K562 (cell line): Measurements from ENCODE around the gene ACE. TPM values are rescaled to one million over a fixed set of nuclear protein-coding genes. Genes with fewer than 3 reads are reported as not detected.

ENCODE experiments used
- ATAC-seq: fragments of 200-7000 bp; cut with Tn5 transposase; 3 replicates; pipeline ENCODE4 v1.9.1; 2020; ENCODE audit warnings: moderate library complexity
- BruUV-seq: library from RNA; stranded (reverse); fragments of 400-500 nt; replicated peaks from 2 replicates; lab custom pipeline; 2021; lab: Mats Ljungman, UMichigan
- CTCF ChIA-PET: fragments of 300-600 bp; formaldehyde crosslinking; extraction: SDS; loops from one replicate; lab custom pipeline; 2021; ENCODE audit warnings: low intra/inter-chr PET ratio; lab: Yijun Ruan, JAX
- POLR2A ChIA-PET: fragments of 300-600, 350-650 bp; sonication (Branson Sonifier 250); formaldehyde crosslinking; extraction: SDS; loops from one replicate; lab custom pipeline; 2021; ENCODE audit warnings: antibody characterized with exemption, inconsistent platforms; lab: Yijun Ruan, JAX
- DNase-seq, 4 experiments: peaks; one replicate each; pipeline versions ENCODE4 v3.0.0 to v3.0.0-alpha.2; 2011 to 2018; ENCODE audit warnings: low spot score in 3 of 4, mixed read lengths in 3 of 4; ENCODE audit errors: extremely low read depth in 1 of 4
- FAIRE-seq: peaks from 2 replicates; lab custom pipeline; 2011; peaks lifted over from hg19 to GRCh38; lab: Jason Lieb, UNC
- H2AFZ ChIP-seq: 2 replicates; pipeline ENCODE4 v1.6.0; 2011; ENCODE audit warnings: low read depth, low read length, control low read depth, inconsistent platforms
- H3K27ac ChIP-seq: fragments of 200-600 bp; 3 replicates; pipeline ENCODE4 v1.8.0; 2011; ENCODE audit warnings: low read depth, mild to moderate bottlenecking, control low read depth, inconsistent platforms, low read length, moderate library complexity, mixed read lengths; ENCODE audit errors: extremely low read depth
- H3K27me3 ChIP-seq, 2 experiments: fragments of 300-600 bp in 1 of 2; 2 replicates in 1 of 2; 3 replicates in 1 of 2; pipeline versions ENCODE4 v1.6.0 to v1.8.0; 2011; ENCODE audit warnings: inconsistent platforms in 2 of 2, low read length in 2 of 2, mild to moderate bottlenecking in 1 of 2, mixed read lengths in 1 of 2, moderate library complexity in 1 of 2; ENCODE audit not compliant: control insufficient read depth in 2 of 2, insufficient read depth in 2 of 2
- H3K36me3 ChIP-seq: fragments of 300-600 bp; 3 replicates; pipeline ENCODE4 v1.8.0; 2011; ENCODE audit warnings: mild to moderate bottlenecking, low read length, inconsistent platforms; ENCODE audit not compliant: control insufficient read depth, insufficient read depth
- H3K4me1 ChIP-seq, 2 experiments: fragments of 200-600 bp in 1 of 2; replicated peaks in 1 of 2; 2 replicates in 1 of 2; 3 replicates in 1 of 2; pipeline versions ENCODE4 v1.5.1 to v1.8.0; 2011; ENCODE audit warnings: inconsistent platforms in 2 of 2, low read length in 2 of 2, mild to moderate bottlenecking in 1 of 2, mixed read lengths in 1 of 2, moderate library complexity in 1 of 2; ENCODE audit not compliant: control insufficient read depth in 2 of 2, insufficient read depth in 2 of 2
- H3K4me2 ChIP-seq: 2 replicates; pipeline ENCODE4 v1.6.1; 2011; ENCODE audit warnings: low read length, control low read depth, inconsistent platforms, mixed read lengths; ENCODE audit not compliant: insufficient read depth
- H3K4me3 ChIP-seq: fragments of 200-600 bp; sonication (generic), shearing (Covaris generic); 2 replicates; pipeline ENCODE4 v1.5.1; 2016; ENCODE audit warnings: control low read depth, inconsistent platforms
- H3K79me2 ChIP-seq: fragments of 200-600 bp; 3 replicates; pipeline ENCODE4 v1.8.0; 2011; ENCODE audit warnings: low read length, inconsistent platforms; ENCODE audit not compliant: control insufficient read depth, insufficient read depth
- H3K9ac ChIP-seq, 2 experiments: 2 replicates each; pipeline versions ENCODE4 v1.6.0 to v1.6.1; 2011; ENCODE audit warnings: low read depth in 2 of 2, low read length in 2 of 2, control low read depth in 1 of 2, inconsistent platforms in 1 of 2, mild to moderate bottlenecking in 1 of 2, mixed read lengths in 1 of 2; ENCODE audit not compliant: insufficient read depth in 1 of 2
- H3K9me1 ChIP-seq: one replicate; pipeline ENCODE4 v1.6.0; 2011; ENCODE audit warnings: inconsistent platforms, mild to moderate bottlenecking, low read length, moderate library complexity; ENCODE audit not compliant: control insufficient read depth, insufficient read depth
- H3K9me3 ChIP-seq: replicated peaks from 2 replicates; pipeline ENCODE4 v1.5.1; 2011; ENCODE audit warnings: low read depth, low read length, inconsistent platforms; ENCODE audit not compliant: control insufficient read depth, insufficient read depth
- H4K20me1 ChIP-seq: replicated peaks from 2 replicates; pipeline ENCODE4 v1.6.1; 2011; ENCODE audit warnings: low read length, inconsistent platforms, mixed read lengths; ENCODE audit not compliant: control insufficient read depth, insufficient read depth
- NFIC ChIP-seq: fragments of 450-650 bp; IDR thresholded peaks from 2 replicates; pipeline ENCODE4 v1.6.1; 2017; ENCODE audit warnings: mild to moderate bottlenecking, inconsistent platforms
- PHB2 ChIP-seq: fragments of 450-650 bp; IDR thresholded peaks from 2 replicates; pipeline ENCODE4 v1.6.1; 2017; ENCODE audit warnings: low read depth
- ZNF165 ChIP-seq: fragments of 250-450 bp; sonication (Bioruptor Pico); IDR thresholded peaks from 2 replicates; pipeline ENCODE4 v1.4.0; 2020; ENCODE audit warnings: borderline replicate concordance
- WGBS: fragments of 100-300 bp; shearing (Covaris generic); methylation state at CpG from one replicate; pipeline ENCODE4 v1.1.6; 2016; ENCODE audit warnings: low coverage, mixed read lengths; ENCODE audit not compliant: insufficient coverage; ENCODE audit errors: missing lambda C conversion rate; 5-methylcytosine and 5-hydroxymethylcytosine counted together
- in situ Hi-C: fragments of 300-500 bp; cut with MboI; formaldehyde crosslinking; loops from 4 replicates; pipeline ENCODE4 v1.15.0; 2018; ENCODE audit warnings: inconsistent platforms, mixed read lengths
- intact Hi-C: fragments of 100-400 bp; cut with micrococcal nuclease; formaldehyde crosslinking; loops from 2 replicates; pipeline ENCODE4 v1.14.2; 2022
- polyA plus RNA-seq, 8 experiments: library from polyadenylated mRNA; depleted of rRNA in 4 of 8; stranded (reverse) in 5 of 8; unstranded in 3 of 8; fragments of >200 nt; fragmentation: Nextera tagmentation in 2 of 8; fragmentation: Illumina TruSeq in 1 of 8; extraction: Ambion mirVana in 2 of 8; extraction: Trizol in 1 of 8; gene quantifications; 2 replicates each; pipeline versions ENCODE4 v1.2.1 to v1.2.3, GENCODE V29; 2011 to 2014; ENCODE audit warnings: inconsistent platforms in 1 of 8, missing spikeins in 1 of 8
- total RNA-seq, 7 experiments: library from RNA; depleted of rRNA in 6 of 7; stranded (reverse); fragments of >200 nt in 6 of 7; fragmentation: Illumina TruSeq in 2 of 7; extraction: Trizol in 2 of 7; gene quantifications; 2 replicates each; pipeline versions ENCODE4 v1.2.1 to v1.2.3, GENCODE V29; 2011 to 2021; ENCODE audit warnings: low replicate concordance in 1 of 7
- TF ChIP-seq, protein P1 (sequence below), 3 experiments: fragments of 200-800 bp in 1 of 3; fragments of 250-450 bp in 1 of 3; fragments of 450-650 bp in 1 of 3; sonication (Bioruptor Pico) in 1 of 3; sonication (Bioruptor generic) in 1 of 3; formaldehyde crosslinking in 1 of 3; IDR thresholded peaks; 2 replicates each; pipeline versions ENCODE4 v1.6.1 to v1.8.0; 2016 to 2022; ENCODE audit warnings: mild to moderate bottlenecking in 2 of 3, missing genetic modification characterization in 2 of 3, missing compliant biosample characterization in 1 of 3, moderate library complexity in 1 of 3

ACE gene
- total and polyA plus RNA-seq, 9 of the 15 experiments (the other 6 are each of a cell fraction or from before 2014, with no cell fraction given): 0.07 to 2.5 (median 0.47) TPM; not detected in 1

GRCh38 chr17:63480826-63481487, 4.1 kb downstream of the ACE start:
- peaks cover 10 to 50% of the 10 kb centered on the region in 2 experiments; a peak in 4 of 5 replicates for H3K4me1 ChIP-seq
- ATAC-seq: no peak
- WGBS: 35% methylated on average over 7 of the region's 11 CpGs

GRCh38 chr17:63481488-63481870, 4.6 kb downstream of the ACE start:
- ChIA-PET POLR2A (interaction anchor here (0.6 kb wide), 1 partner anchor 15 kb away, joined by 3 read pairs; no protein-coding TSS in a partner anchor), CTCF (interaction anchor here (0.7 kb wide), 1 partner anchor 56 kb away, joined by 4 read pairs; no protein-coding TSS in a partner anchor)
- no peak overlapping the region for H3K4me2 ChIP-seq
- FAIRE-seq: no peak
- H3K9me1 ChIP-seq: no peaks in the 10 kb centered on the region
- intact Hi-C loops: loop anchor here (5.0 kb wide), 1 partner anchor 131 kb away; no protein-coding TSS in a partner anchor
- in situ Hi-C loops: no loop called here
- H4K20me1 ChIP-seq: no peaks in the 10 kb centered on the region
- H3K4me1 ChIP-seq: peaks cover 5 to 45% of the 10 kb centered on the region in 2 experiments; a peak in 4 of 5 replicates
- no peak overlapping the region for H2AFZ ChIP-seq
- H3K27me3 ChIP-seq: no peaks in the 10 kb centered on the region; a peak in 1 of 5 replicates
- H3K9me3 ChIP-seq: no peaks in the 10 kb centered on the region
- no peak for ATAC-seq
- no peak overlapping the region for H3K27ac ChIP-seq
- H3K4me3 ChIP-seq: no peak overlapping the region
- DNase-seq: no peak
- no peaks in the 10 kb centered on the region for H3K79me2 ChIP-seq
- TF ChIP-seq ZNF165 (CRISPR knock-in tag): no peak
- TF ChIP-seq, protein P1, sequence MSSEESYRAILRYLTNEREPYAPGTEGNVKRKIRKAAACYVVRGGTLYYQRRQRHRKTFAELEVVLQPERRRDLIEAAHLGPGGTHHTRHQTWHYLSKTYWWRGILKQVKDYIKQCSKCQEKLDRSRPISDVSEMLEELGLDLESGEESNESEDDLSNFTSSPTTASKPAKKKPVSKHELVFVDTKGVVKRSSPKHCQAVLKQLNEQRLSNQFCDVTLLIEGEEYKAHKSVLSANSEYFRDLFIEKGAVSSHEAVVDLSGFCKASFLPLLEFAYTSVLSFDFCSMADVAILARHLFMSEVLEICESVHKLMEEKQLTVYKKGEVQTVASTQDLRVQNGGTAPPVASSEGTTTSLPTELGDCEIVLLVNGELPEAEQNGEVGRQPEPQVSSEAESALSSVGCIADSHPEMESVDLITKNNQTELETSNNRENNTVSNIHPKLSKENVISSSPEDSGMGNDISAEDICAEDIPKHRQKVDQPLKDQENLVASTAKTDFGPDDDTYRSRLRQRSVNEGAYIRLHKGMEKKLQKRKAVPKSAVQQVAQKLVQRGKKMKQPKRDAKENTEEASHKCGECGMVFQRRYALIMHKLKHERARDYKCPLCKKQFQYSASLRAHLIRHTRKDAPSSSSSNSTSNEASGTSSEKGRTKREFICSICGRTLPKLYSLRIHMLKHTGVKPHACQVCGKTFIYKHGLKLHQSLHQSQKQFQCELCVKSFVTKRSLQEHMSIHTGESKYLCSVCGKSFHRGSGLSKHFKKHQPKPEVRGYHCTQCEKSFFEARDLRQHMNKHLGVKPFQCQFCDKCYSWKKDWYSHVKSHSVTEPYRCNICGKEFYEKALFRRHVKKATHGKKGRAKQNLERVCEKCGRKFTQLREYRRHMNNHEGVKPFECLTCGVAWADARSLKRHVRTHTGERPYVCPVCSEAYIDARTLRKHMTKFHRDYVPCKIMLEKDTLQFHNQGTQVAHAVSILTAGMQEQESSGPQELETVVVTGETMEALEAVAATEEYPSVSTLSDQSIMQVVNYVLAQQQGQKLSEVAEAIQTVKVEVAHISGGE (CRISPR knock-in tag; IDR thresholded peaks at IDR 0.05): 0 out of 6 replicates have a peak, but pooled peaks of 1 of the 3 experiments have one; percentile 10
- H3K36me3 ChIP-seq: no peaks in the 10 kb centered on the region
- peak overlapping the region in 1 of 2 experiments; percentile 56; a peak in 1 of 4 replicates for H3K9ac ChIP-seq
- WGBS: 62% methylated on average over 16 of the region's 16 CpGs
- BruUV-seq: no TSS peak

More at GRCh38 chr17:63480826-63481487, 4.1 kb downstream of the ACE start:
- H3K27ac ChIP-seq: no peak overlapping the region
- H3K9me1 ChIP-seq: no peaks in the 10 kb centered on the region
- DNase-seq: no peak
- H3K36me3 ChIP-seq: no peaks in the 10 kb centered on the region
- ChIA-PET POLR2A (interaction anchor here (0.6 kb wide), 1 partner anchor 14 kb away, joined by 3 read pairs; no protein-coding TSS in a partner anchor), CTCF (interaction anchor here (0.7 to 4.3 kb wide), 2 partner anchors 56 kb away, joined by 4 to 35 read pairs; no protein-coding TSS in a partner anchor)
- H4K20me1 ChIP-seq: no peaks in the 10 kb centered on the region
- in situ Hi-C loops: no loop called here
- H3K79me2 ChIP-seq: no peaks in the 10 kb centered on the region
- intact Hi-C loops: loop anchor here (5.0 kb wide), 1 partner anchor 131 kb away; no protein-coding TSS in a partner anchor
- no peak overlapping the region for H3K4me2 ChIP-seq
- no peak overlapping the region for H3K4me3 ChIP-seq
- no peak for TF ChIP-seq PHB2
- TF ChIP-seq NFIC: peak; percentile 57
- no peaks in the 10 kb centered on the region for H3K9me3 ChIP-seq
- FAIRE-seq: no peak
- no peak overlapping the region for H2AFZ ChIP-seq
- H3K27me3 ChIP-seq: no peaks in the 10 kb centered on the region; a peak in 1 of 5 replicates
- peak overlapping the region in 1 of 2 experiments; percentile 56; a peak in 1 of 4 replicates for H3K9ac ChIP-seq
- BruUV-seq: no TSS peak
